ENCODE data around the gene CNTNAP5.

Gene CNTNAP5

DNA sequence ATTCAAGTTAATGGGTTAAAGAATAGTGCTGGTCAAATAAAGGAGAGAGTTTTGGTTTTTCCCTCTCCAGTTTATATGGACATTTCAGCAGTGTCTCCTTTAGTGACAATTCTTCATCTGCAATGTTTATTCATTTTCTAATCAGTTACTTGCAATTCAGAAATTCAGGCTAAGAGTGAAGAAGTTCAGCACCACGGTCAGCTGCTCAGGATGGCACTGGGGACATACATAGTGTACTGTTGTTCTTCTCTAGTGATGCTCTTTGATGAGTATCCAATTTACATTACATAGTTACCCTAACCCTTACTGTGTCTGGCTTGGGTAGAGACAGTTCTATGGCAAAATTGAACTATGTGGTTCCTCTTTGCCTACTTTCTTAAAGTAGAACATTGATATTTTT lies 412.7 kb downstream of the CNTNAP5 start:
- DNase-seq (ENCODE audit: low read depth in 2 of 2), result no peak

DNA sequence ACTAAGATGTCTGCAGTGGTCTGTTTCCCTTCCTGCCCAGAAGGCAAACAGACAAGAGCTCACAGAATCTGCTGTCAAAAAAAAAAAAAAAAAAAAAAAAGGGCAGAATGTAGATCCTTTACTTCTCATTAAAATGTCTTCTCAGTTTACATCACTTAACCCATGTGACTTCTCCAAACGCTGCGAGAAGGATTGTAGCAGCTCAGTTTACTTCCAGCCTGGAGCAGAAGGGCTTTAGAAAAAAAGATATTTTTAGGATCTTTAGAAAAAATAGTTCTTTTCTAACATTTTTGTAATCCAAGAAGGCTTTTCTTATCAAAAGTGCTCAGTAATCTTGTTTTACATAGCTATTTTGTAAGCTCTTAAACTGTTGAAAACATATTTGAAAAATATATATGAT lies 425.4 kb downstream of the CNTNAP5 start:
- DNase-seq (ENCODE audit: low read depth in 2 of 2), result no peak

DNA sequence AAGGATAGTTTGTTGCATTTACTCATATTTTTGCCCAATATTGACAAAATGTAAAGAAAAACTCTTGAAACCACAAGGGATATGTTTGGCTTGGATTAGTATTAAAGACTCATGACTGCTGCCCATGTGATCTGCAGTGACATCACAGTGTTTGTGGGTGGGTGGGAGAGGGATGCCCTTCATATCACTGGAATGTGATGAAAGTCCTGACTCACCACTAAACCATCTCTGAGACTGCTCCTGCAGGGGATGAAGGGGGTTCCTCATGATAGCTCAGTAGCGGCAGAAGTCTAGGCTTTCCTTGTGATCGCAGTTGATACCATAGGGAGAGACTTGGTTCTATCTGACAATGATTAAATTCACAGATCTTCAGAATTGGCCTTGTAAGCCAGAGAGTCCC lies 451.2 kb downstream of the CNTNAP5 start:
- no peak for DNase-seq (ENCODE audit: low read depth in 2 of 2)

GRCh38 chr2:124478761-124479160 lies 453.7 kb downstream of the CNTNAP5 start:
- DNase-seq (ENCODE audit: low read depth in 2 of 2), result no peak

DNA sequence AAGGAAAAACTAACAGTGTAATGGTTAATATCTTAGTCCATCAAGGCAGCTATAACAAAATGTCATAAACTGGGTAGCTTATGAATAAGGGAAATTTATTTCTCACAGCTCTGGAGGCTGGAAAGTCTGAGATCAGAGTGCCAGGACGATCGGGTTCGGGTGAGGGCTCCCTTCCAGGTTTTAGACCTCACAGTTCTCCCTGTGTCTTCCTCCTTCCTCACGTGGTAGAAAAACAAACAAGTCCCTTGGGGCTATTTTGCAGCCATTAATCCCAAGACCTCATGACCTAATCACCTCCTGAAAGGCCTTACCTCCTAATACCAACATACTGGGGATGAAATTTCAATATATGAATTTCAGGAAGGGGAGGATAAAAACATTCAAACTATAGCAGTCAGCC lies 455.9 kb downstream of the CNTNAP5 start:
- no peak for DNase-seq (ENCODE audit: low read depth in 2 of 2)

DNA sequence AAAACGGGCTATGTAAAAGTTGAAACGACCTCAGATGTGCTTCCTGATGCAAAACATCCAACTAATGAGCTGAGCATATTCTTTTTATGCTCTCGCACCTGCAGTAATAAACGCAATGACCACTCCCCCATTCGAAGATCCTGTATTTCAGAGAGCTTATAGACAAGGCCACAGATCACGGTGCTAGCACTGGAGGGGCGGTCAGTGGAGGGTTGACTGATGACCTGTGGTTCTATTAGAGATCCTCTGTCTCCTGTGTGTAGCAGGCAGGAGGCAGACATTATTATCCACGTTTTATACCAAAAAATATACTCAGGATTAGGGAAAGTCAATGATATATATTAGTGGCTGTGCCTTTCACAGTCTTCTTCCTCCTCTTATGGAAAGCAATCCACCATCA lies 457.0 kb downstream of the CNTNAP5 start:
- no peak for DNase-seq (ENCODE audit: low read depth in 2 of 2)

- no peak for DNase-seq (ENCODE audit: low read depth in 2 of 2)
Measured at GRCh38 chr2:124482551-124482950, 457.5 kb downstream of the CNTNAP5 start.

DNA sequence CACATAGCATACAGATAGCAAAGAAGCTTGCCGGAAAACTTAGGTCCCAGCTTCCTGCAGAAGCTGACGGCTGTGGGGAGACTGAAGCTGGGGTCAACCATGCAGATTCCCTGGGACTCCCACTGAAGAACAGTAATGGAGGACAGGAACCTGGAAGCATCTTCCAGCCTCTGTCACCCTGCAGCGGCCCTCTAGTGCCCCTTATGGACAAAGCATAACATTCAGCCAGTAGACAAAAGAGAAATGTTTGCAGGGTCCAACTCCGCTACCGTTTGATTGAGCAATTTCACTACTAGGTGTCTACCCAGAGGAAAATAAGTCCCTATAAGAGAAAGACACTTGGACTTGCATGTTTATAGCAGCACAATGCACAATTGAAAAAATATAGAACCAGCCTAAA lies 460.6 kb downstream of the CNTNAP5 start:
- DNase-seq (ENCODE audit: low read depth in 2 of 2), result no peak

DNA sequence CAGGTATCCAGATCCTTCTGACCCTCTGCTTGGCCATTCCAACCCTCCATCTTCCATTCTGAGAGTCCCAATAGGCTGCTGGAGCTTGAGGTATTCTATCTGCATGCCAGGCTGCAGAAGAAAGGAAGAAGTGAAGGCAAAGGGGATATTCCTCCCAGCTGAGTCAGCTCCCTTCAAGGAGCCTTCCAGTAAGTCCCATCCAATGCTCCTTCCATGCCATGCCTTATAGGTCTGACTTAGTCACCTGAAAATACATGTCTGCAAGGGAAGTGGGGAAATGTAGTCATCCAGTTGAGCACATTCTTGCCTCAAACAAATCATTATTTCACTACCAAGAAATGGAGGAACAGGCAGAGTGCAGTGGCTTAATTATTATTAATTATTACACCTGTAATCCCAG lies 464.6 kb downstream of the CNTNAP5 start:
- DNase-seq (ENCODE audit: low read depth in 2 of 2), result no peak

- DNase-seq (ENCODE audit: low read depth in 2 of 2), result no peak
Measured at GRCh38 chr2:124501575-124502152, 476.6 kb downstream of the CNTNAP5 start.

DNA sequence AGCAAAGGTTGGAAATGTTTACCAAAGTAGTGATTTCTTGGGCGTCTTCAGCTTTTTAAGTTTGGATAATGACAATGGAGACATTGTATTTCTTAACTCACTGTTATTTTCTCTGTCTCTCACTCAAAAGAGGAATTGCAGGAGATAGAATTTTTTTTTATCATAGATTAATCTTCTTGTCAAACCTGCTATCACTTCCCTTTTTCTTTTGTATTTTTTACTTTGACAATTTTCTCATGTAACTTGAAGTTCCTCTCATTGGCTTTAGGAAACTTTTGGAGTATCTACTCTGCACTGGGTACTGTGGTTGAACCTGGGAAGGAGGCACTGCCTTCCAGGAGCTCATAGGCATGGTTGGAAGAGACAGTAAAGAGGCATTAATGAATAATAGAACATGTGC lies 489.1 kb downstream of the CNTNAP5 start:
- DNase-seq (ENCODE audit: low read depth in 2 of 2), result no peak

DNA sequence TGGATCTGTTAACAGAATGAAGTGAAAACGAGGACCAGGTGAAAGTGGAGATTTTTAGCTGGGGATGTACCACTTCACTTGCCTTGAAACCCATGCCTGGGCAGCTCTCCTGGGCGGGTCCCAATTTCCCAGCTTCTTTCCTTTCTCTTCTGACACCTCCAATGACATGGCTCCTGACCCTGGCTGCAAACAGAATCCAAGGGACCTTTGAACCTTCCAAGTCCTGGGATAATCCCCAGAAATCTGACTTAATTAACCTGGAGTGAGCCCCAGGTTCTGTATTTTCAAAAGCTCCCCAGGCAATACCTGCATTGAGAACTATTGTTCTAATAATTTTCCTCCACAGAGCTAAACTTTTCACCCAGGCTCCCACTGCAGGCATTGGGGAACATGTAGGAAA lies 495.9 kb downstream of the CNTNAP5 start:
- no peak for DNase-seq (ENCODE audit: low read depth in 2 of 2)

- no peak for DNase-seq (ENCODE audit: low read depth in 2 of 2)
Measured at GRCh38 chr2:124523096-124523495, 498.0 kb downstream of the CNTNAP5 start.

- no peak for DNase-seq (ENCODE audit: low read depth in 2 of 2)
Measured at GRCh38 chr2:124524155-124524915, 499.2 kb downstream of the CNTNAP5 start.

GRCh38 chr2:124526221-124526620 lies 501.1 kb downstream of the CNTNAP5 start:
- no peak for DNase-seq (ENCODE audit: low read depth in 2 of 2)

- no peak for DNase-seq (ENCODE audit: low read depth in 2 of 2)
Measured at GRCh38 chr2:124530203-124530602, 505.1 kb downstream of the CNTNAP5 start.

GRCh38 chr2:124533226-124533954 lies 508.3 kb downstream of the CNTNAP5 start:
- no peak for DNase-seq (ENCODE audit: low read depth in 2 of 2)

DNA sequence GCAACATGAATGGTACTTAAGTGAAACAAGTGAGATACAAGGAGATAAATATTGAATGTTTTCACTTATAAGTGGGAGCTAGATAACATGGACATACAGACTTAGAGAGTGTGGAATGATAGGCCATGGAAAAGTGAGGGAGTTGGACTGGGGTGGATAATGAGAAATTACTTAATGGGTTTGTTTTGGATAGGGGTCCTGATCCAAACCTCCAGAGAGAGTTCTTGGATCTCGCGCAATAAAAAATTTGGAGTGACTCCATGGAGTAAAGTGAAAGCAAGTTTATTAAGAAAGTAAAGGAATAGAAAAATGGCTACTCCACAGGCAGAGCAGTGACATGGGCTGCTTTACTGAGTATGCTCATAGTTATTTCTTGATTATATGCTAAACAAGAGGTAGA lies 508.9 kb downstream of the CNTNAP5 start:
- no peak for DNase-seq (ENCODE audit: low read depth in 2 of 2)

- no peak for DNase-seq (ENCODE audit: low read depth in 2 of 2)
Measured at GRCh38 chr2:124535816-124536215, 510.7 kb downstream of the CNTNAP5 start.

GRCh38 chr2:124536591-124536990 lies 511.5 kb downstream of the CNTNAP5 start:
- no peak for DNase-seq (ENCODE audit: low read depth in 2 of 2)

GRCh38 chr2:124538549-124538948 lies 513.5 kb downstream of the CNTNAP5 start:
- DNase-seq (ENCODE audit: low read depth in 2 of 2), result no peak

DNA sequence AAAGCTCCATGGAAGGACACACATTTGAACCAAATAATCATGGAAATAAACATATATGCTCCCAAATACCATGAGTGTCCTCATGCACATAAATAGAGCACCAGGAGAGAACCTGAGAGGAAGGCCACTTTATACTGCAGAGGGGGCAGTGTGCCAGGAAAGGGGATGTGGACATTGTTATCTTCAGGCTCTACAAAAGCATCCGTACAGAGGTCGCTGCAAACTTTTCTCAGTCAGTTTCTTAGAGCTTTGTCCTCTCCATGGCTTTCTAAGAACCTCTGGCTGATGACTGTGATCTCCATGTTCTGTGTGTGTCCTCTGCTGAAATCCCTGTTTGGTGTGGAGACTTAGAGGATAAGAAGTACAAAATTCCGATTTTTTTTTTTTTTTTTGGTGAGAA lies 515.7 kb downstream of the CNTNAP5 start:
- no peak for DNase-seq (ENCODE audit: low read depth in 2 of 2)

All from activated CD8-positive, alpha-beta memory T cell treated with anti-CD3 and anti-CD28 coated beads for 4 hours (primary cell).